ENCODE data around the gene ZFYVE28. TPM values are rescaled to one million over a fixed set of nuclear protein-coding genes. Genes with fewer than 3 reads are reported as not detected.
A peak's percentile ranks its signal among the peaks of the same experiment; 100 is the strongest.

ZFYVE28 gene
- total RNA-seq, 1 experiment from 2014 or later = 19.2 TPM

DNA sequence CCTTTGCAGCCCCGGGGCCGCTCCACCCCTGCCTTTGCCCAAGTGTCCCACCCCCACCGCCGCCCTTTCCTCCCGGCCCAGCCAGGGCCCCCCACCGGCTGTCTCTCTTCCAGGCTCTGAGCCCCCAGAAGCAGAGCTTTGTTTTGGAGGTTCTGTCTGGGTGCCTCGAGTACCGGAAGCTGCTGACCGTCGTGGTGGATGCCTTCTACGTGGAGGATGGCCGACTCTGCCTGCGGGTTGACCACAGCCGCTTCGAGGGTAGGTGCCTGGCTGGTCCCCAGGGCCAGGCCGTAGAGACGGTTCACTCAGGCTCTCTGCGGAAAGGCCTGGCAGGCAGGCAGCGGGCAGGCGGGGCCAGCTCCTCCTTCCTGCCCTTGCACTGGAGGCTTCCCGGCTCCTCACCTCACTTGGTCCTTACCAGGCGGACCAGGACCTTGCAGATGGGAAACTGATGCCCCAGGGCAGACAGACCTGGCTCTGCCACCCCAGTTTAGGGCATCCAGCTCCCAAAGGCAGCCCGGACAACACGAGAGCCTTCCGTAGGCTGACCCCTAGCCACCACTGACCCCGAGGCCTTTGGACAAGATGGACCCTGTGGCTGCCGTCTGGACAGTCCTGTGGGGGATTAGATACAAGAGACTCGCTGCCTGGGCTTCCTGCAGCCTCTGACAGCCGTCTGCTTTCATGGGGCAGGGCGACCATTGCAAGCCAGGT is 18.5 kb upstream of the ZFYVE28 start:
- no peaks in the 10 kb centered on the region for H4K20me1 ChIP-seq (ENCODE audit: insufficient read depth)
- no peaks in the 10 kb centered on the region for H3K9me3 ChIP-seq (ENCODE audit: control insufficient read depth in 1 of 2, insufficient read depth in 1 of 2, low read depth in 1 of 2, low read length in 2 of 2)
- H3K27ac ChIP-seq (ENCODE audit: low read depth, low read length) = no peak overlapping the region
- TF ChIP-seq TCF7L2 (IDR thresholded peaks at IDR 0.05; ENCODE audit: borderline replicate concordance, extremely low read depth, insufficient read depth, insufficient read length) = no peak
- TF ChIP-seq EGR1 (IDR thresholded peaks at IDR 0.05; ENCODE audit: low read depth) = no peak
- no peak for TF ChIP-seq SRF (IDR thresholded peaks at IDR 0.05; ENCODE audit: low read depth)
- no peak for TF ChIP-seq FOSL1 (IDR thresholded peaks at IDR 0.05; ENCODE audit: low read depth)
- no peak for TF ChIP-seq JUND (IDR thresholded peaks at IDR 0.05)
- TF ChIP-seq ATF3 (IDR thresholded peaks at IDR 0.05) = no peak
- no peak overlapping the region for H3K4me3 ChIP-seq (replicated peaks in 1 of 2; ENCODE audit: low read depth in 1 of 2, low read length in 2 of 2)
- peaks cover 2 to 7% of the 10 kb centered on the region in 2 experiments; a peak in 3 of 4 replicates for H3K4me1 ChIP-seq (ENCODE audit: control insufficient read depth in 1 of 2, insufficient read depth in 2 of 2, low read length in 2 of 2)
- RAD21 ChIA-PET (ENCODE audit: low non-redundant PET in 1 of 2, low total read pairs in 2 of 2, uncharacterized antibody in 2 of 2, unreplicated experiment in 2 of 2) = no interaction called here
- POLR2A ChIA-PET = no interaction called here
- BruUV-seq (replicated peaks) = no TSS peak
- H3K4me2 ChIP-seq (ENCODE audit: low read length) = no peak overlapping the region
- H3K27me3 ChIP-seq (ENCODE audit: insufficient read depth, low read length) = no peaks in the 10 kb centered on the region
- no peak overlapping the region for H2AFZ ChIP-seq (ENCODE audit: low read depth, low read length, poor library complexity, severe bottlenecking)
- DNase-seq (ENCODE audit: low read depth, low spot score) (no peak), ATAC-seq (no peak)
- intact Hi-C loops (cut with micrococcal nuclease) = no loop called here
- CTCF ChIA-PET = no interaction called here
- no peaks in the 10 kb centered on the region for H3K9me2 ChIP-seq (ENCODE audit: insufficient read depth)
- no peak overlapping the region for H3K9ac ChIP-seq (ENCODE audit: low read length)
- no peaks in the 10 kb centered on the region for H3K79me2 ChIP-seq (ENCODE audit: insufficient read depth, low read length)
- H3K36me3 ChIP-seq (ENCODE audit: control insufficient read depth in 1 of 2, insufficient read depth in 2 of 2, low read length in 2 of 2) = no peaks in the 10 kb centered on the region

DNA sequence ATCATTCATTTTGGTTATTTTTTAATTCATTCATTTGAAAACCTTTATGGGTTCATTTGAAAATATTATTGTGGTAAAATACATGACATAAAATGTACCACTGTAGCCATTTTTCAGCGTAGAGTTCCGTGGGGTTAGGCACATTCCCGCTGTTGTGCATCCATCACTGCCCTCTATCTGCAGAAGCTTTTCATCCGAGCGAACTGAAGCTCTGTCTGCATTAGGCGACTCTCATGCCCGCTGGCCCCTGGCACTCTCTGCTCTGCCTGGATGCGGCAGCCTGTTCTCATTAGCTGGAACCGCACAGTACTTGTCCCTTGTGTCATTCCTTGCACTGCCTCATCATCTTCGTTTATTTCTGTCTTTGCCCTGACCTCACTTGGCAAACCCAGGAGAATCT is 17.9 kb upstream of the ZFYVE28 start:
- no TSS peak for BruUV-seq (replicated peaks)
- ATAC-seq (peak; percentile 67), DNase-seq (ENCODE audit: low read depth, low spot score) (no peak)
- POLR2A ChIA-PET = no interaction called here
- H4K20me1 ChIP-seq (ENCODE audit: insufficient read depth) = no peaks in the 10 kb centered on the region
- H2AFZ ChIP-seq (ENCODE audit: low read depth, low read length, poor library complexity, severe bottlenecking) = no peak overlapping the region
- intact Hi-C loops (cut with micrococcal nuclease) = no loop called here
- H3K4me3 ChIP-seq (replicated peaks in 1 of 2; ENCODE audit: low read depth in 1 of 2, low read length in 2 of 2) = no peak overlapping the region
- H3K9me2 ChIP-seq (ENCODE audit: insufficient read depth) = no peaks in the 10 kb centered on the region
- no peak overlapping the region for H3K4me2 ChIP-seq (ENCODE audit: low read length)
- H3K27me3 ChIP-seq (ENCODE audit: insufficient read depth, low read length) = no peaks in the 10 kb centered on the region
- H3K79me2 ChIP-seq (ENCODE audit: insufficient read depth, low read length) = no peaks in the 10 kb centered on the region
- no peak overlapping the region for H3K9ac ChIP-seq (ENCODE audit: low read length)
- H3K9me3 ChIP-seq (ENCODE audit: control insufficient read depth in 1 of 2, insufficient read depth in 1 of 2, low read depth in 1 of 2, low read length in 2 of 2) = no peaks in the 10 kb centered on the region
- TF ChIP-seq RAD21 (IDR thresholded peaks at IDR 0.05; ENCODE audit: low read depth) (peak; percentile 51; the same call in 1 of the 2 replicates), EZH2phosphoT487 (IDR thresholded peaks at IDR 0.05; ENCODE audit: borderline replicate concordance) (no peak), SP1 (IDR thresholded peaks at IDR 0.05; ENCODE audit: low read depth) (no peak)
- TF ChIP-seq, protein P1, sequence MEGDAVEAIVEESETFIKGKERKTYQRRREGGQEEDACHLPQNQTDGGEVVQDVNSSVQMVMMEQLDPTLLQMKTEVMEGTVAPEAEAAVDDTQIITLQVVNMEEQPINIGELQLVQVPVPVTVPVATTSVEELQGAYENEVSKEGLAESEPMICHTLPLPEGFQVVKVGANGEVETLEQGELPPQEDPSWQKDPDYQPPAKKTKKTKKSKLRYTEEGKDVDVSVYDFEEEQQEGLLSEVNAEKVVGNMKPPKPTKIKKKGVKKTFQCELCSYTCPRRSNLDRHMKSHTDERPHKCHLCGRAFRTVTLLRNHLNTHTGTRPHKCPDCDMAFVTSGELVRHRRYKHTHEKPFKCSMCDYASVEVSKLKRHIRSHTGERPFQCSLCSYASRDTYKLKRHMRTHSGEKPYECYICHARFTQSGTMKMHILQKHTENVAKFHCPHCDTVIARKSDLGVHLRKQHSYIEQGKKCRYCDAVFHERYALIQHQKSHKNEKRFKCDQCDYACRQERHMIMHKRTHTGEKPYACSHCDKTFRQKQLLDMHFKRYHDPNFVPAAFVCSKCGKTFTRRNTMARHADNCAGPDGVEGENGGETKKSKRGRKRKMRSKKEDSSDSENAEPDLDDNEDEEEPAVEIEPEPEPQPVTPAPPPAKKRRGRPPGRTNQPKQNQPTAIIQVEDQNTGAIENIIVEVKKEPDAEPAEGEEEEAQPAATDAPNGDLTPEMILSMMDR (IDR thresholded peaks at IDR 0.05 in 2 of 3, conservative IDR thresholded peaks at IDR 0.05 in 1 of 3; ENCODE audit: borderline replicate concordance in 1 of 3, insufficient read depth in 1 of 3, low read depth in 2 of 3, low read length in 2 of 3) = peak; percentile 10 to 25 (median 12); a peak in 2 of 6 replicates
- H3K36me3 ChIP-seq (ENCODE audit: control insufficient read depth in 1 of 2, insufficient read depth in 2 of 2, low read length in 2 of 2) = no peaks in the 10 kb centered on the region
- RAD21 ChIA-PET (ENCODE audit: low non-redundant PET in 1 of 2, low total read pairs in 2 of 2, uncharacterized antibody in 2 of 2, unreplicated experiment in 2 of 2) = no interaction called here
- no peak overlapping the region for H3K27ac ChIP-seq (ENCODE audit: low read depth, low read length)
- CTCF ChIA-PET = no interaction called here
- H3K4me1 ChIP-seq (ENCODE audit: control insufficient read depth in 1 of 2, insufficient read depth in 2 of 2, low read length in 2 of 2) = peaks cover 0 to under 1% of the 10 kb centered on the region in 2 experiments; a peak in 2 of 4 replicates

All from HCT116 (cell line).